Large intestine (tissue), 3 donors: ENCODE data around the gene CHMP6. TPM values are rescaled to one million over a fixed set of nuclear protein-coding genes. Genes with fewer than 3 reads are reported as not detected.

Experiments used
- DNase-seq, 2 donors: peaks; one replicate each; pipeline versions ENCODE4 v3.0.0 to v3.0.0-alpha.2; 2013
- H3K27ac ChIP-seq: one replicate; pipeline ENCODE4 v1.5.1; 2013; ENCODE audit warnings: low read length
- H3K27me3 ChIP-seq: 2 replicates; pipeline ENCODE4 v1.6.1; 2013; ENCODE audit warnings: low read length; ENCODE audit not compliant: control insufficient read depth, insufficient read depth
- H3K36me3 ChIP-seq: 2 replicates; pipeline ENCODE4 v1.6.1; 2013; ENCODE audit warnings: low read length; ENCODE audit not compliant: control insufficient read depth, insufficient read depth
- H3K4me1 ChIP-seq: one replicate; pipeline ENCODE4 v1.6.1; 2013; ENCODE audit warnings: low read length; ENCODE audit not compliant: control insufficient read depth, insufficient read depth
- H3K4me3 ChIP-seq: one replicate; pipeline ENCODE4 v1.5.1; 2013; ENCODE audit warnings: low read length
- H3K9me3 ChIP-seq: one replicate; pipeline ENCODE4 v1.6.1; 2013; ENCODE audit warnings: mild to moderate bottlenecking, low read depth, low read length, moderate library complexity; ENCODE audit not compliant: control insufficient read depth
- WGBS: methylation state at CpG from one replicate; pipeline ENCODE4 v1.1.5; 2013; ENCODE audit warnings: low lambda C conversion rate; ENCODE audit not compliant: insufficient coverage; 5-methylcytosine and 5-hydroxymethylcytosine counted together
- polyA plus RNA-seq: library from polyadenylated mRNA; unstranded; fragments of 120-200 nt; gene quantifications from one replicate; pipeline ENCODE4 v1.2.1, GENCODE V29; 2013

The CHMP6 gene
- polyA plus RNA-seq, 1 donor: 20.4 TPM

GRCh38 chr17:80964544-80964856 lies 27.1 kb upstream of the CHMP6 start:
- H3K4me3 ChIP-seq: no peak overlapping the region
- peaks cover 27% of the 10 kb centered on the region for H3K36me3 ChIP-seq
- no CpG with 5 or more reads among the region's 14 CpGs for WGBS
- no peak for DNase-seq
- no peak overlapping the region for H3K27ac ChIP-seq
- H3K9me3 ChIP-seq: peaks cover 4% of the 10 kb centered on the region
- no peaks in the 10 kb centered on the region for H3K27me3 ChIP-seq
- H3K4me1 ChIP-seq: peaks cover 8% of the 10 kb centered on the region

- H3K4me1 ChIP-seq: peaks cover 8% of the 10 kb centered on the region
- no peak overlapping the region for H3K27ac ChIP-seq
- no peaks in the 10 kb centered on the region for H3K27me3 ChIP-seq
- H3K9me3 ChIP-seq: peaks cover 4% of the 10 kb centered on the region
- WGBS: no CpG with 5 or more reads among the region's 36 CpGs
- H3K36me3 ChIP-seq: peaks cover 27% of the 10 kb centered on the region
- no peak overlapping the region for H3K4me3 ChIP-seq
- no peak for DNase-seq
Measured at GRCh38 chr17:80964859-80965580, 26.6 kb upstream of the CHMP6 start.

DNA sequence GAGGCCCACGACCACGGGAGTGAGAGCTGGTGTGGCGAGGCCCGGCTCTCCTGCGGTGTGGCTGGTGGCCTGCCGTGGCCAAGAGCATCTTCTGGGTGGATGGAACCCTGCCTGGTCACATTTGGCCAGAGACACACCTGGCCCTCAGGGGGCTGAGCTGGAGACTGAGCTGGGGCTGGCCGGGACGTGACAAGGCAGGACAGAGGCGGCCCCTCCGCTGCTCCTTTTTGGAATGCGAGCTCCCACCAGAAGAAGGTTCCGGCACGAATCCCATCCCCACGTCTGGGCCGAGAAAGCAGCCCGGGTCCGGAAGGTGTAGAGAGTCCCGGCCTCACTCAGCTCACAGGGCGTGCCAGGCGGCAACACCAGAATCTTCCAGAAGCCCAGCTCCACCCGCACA lies 26.0 kb upstream of the CHMP6 start:
- H3K4me1 ChIP-seq: peaks cover 8% of the 10 kb centered on the region

DNA sequence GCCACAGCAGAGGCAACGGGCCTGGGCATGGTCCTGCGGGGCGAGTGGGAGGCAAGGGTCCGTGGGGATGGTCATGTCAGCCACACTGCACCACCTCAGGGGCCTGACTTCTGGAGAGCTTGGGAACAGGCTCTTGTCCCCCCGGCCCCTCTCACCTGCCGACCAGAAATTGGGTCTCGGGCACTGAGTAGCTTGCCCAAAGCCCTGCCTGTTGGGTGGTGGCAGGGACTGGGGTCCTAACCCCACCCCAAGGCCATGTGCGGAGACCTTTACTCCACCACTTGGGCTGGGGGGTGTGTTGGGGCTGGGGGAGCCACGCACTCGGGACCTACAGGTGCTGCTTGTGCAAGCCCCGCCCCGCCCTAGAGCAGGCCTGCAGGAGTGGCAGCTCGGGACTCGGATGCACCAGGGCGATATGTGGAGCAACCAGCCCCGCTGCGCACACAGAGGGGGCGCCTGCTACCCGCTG lies 24.2 kb upstream of the CHMP6 start:
- Histone ChIP-seq H3K27ac (no peak overlapping the region), H3K27me3 (peaks cover 17% of the 10 kb centered on the region), H3K36me3 (peaks cover 16% of the 10 kb centered on the region), H3K4me1 (peaks cover 8% of the 10 kb centered on the region), H3K4me3 (no peak overlapping the region), H3K9me3 (peaks cover 4% of the 10 kb centered on the region)
- DNase-seq: no peak
- no CpG with 5 or more reads among the region's 19 CpGs for whole genome bisulfite sequencing

More for the DNA sequence above, 26.0 kb upstream of the CHMP6 start:
- Histone ChIP-seq H3K9me3 (peaks cover 4% of the 10 kb centered on the region), H3K27ac (no peak overlapping the region), H3K36me3 (peaks cover 22% of the 10 kb centered on the region), H3K27me3 (peaks cover 4% of the 10 kb centered on the region), H3K4me3 (no peak overlapping the region)
- DNase-seq: no peak
- WGBS: no CpG with 5 or more reads among the region's 21 CpGs

GRCh38 chr17:80968602-80969029 lies 23.0 kb upstream of the CHMP6 start:
- Histone ChIP-seq H3K36me3 (peaks cover 13% of the 10 kb centered on the region), H3K27me3 (peaks cover 17% of the 10 kb centered on the region), H3K9me3 (peaks cover 4% of the 10 kb centered on the region), H3K27ac (no peak overlapping the region), H3K4me3 (no peak overlapping the region), H3K4me1 (peaks cover 8% of the 10 kb centered on the region)
- DNase-seq: no peak
- WGBS: no CpG with 5 or more reads among the region's 17 CpGs

DNA sequence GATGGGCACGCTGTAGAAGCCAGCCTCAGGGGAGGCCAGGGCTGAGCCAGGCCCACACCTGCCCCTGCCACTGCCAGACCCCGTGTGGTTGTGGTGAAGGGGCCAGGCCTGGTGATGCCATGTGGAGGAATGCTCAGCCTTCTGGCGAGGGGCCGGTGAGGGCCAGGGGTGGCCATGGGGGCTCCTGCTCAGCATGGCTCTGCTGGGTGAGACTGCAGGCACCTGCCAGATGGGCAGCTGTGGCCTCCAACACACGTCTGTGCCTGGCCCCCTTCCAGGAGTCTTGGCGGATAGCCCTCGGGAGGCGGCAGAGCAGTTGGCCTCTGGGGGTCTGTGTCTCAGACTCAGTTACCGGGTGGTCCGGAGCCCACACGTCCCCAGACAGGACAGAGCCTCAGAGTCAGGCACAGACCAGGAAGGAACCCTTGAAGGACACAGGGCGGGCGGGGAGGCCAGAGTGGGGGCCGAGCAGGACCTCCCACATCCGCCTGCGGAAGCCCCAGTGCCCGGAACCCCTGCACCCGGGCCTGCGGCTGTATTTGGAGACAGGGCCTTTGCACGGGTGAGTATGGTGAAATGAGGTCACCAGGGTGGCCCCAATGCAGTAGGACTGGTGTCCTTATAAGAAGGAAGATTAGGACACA lies 22.5 kb upstream of the CHMP6 start:
- peaks cover 4% of the 10 kb centered on the region for H3K9me3 ChIP-seq
- WGBS: no CpG with 5 or more reads among the region's 20 CpGs
- H3K27ac ChIP-seq: no peak overlapping the region
- H3K4me3 ChIP-seq: no peak overlapping the region
- DNase-seq: no peak
- peaks cover 19% of the 10 kb centered on the region for H3K27me3 ChIP-seq
- H3K36me3 ChIP-seq: peaks cover 13% of the 10 kb centered on the region
- H3K4me1 ChIP-seq: peaks cover 8% of the 10 kb centered on the region

DNA sequence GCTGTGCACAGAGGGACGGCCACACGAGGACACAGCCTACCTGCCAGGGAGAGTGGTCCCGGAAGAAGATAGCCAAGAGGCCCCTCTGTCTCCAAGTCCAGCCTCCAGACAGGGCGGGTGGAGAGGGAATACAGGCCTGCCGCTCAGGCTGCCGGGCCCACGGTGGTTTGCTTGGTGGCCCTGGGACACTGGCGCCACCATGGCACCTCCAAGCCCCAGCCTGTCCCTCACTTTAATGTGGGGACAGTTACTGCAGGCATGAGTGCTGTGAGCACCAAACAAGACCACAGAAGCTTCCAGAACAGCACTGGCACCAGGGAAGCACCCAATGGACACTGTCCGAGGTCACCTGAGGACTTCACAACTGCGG lies 22.0 kb upstream of the CHMP6 start:
- DNase-seq: no peak
- H3K9me3 ChIP-seq: peaks cover 4% of the 10 kb centered on the region
- peaks cover 8% of the 10 kb centered on the region for H3K4me1 ChIP-seq
- H3K27ac ChIP-seq: no peak overlapping the region
- H3K36me3 ChIP-seq: peaks cover 9% of the 10 kb centered on the region
- H3K4me3 ChIP-seq: no peak overlapping the region
- H3K27me3 ChIP-seq: peaks cover 19% of the 10 kb centered on the region
- WGBS: no CpG with 5 or more reads among the region's 10 CpGs

DNA sequence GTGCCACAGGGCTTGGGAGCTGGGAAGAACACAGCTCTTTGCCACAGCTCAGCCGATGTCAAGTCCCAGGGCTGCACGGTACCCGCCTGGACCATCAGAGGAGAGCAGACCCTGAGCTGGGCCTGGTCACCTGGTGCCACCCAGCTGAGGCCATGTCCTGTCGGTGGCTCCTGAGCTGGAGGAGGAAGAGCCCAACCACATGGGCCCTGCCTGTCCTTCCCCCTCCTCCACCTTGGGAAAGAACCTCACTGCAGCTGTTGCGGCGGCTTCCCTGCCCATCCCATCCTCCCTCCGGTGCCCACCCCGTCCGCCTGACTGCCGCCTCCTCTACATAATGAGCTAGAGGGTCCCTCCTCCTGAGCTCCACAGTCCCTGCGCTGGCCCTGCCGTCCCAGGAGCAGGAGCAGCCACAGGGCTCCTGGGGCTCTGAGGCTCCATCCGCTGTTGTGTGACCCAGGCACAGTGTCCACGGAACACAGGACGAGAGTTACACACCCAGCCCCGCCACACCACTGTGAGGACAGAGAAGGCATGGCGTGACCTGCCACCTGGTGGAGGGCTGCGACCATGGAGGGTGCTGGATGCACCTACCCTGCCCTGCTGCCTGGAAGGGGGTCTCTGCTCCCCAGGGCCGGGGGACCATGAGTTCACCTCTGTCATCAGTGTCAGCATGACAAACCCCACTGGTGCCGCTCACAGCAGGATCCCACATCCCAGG lies 21.4 kb upstream of the CHMP6 start:
- H3K27me3 ChIP-seq: peaks cover 19% of the 10 kb centered on the region
- no peak for DNase-seq
- no CpG with 5 or more reads among the region's 20 CpGs for WGBS
- peaks cover 8% of the 10 kb centered on the region for H3K4me1 ChIP-seq
- H3K9me3 ChIP-seq: peaks cover 4% of the 10 kb centered on the region
- no peak overlapping the region for H3K4me3 ChIP-seq
- H3K36me3 ChIP-seq: peaks cover 4% of the 10 kb centered on the region
- H3K27ac ChIP-seq: no peak overlapping the region

GRCh38 chr17:80970762-80971703 lies 20.6 kb upstream of the CHMP6 start:
- H3K4me3 ChIP-seq: no peak overlapping the region
- DNase-seq: no peak
- WGBS: no CpG with 5 or more reads among the region's 26 CpGs
- H3K27me3 ChIP-seq: peaks cover 19% of the 10 kb centered on the region
- H3K4me1 ChIP-seq: peaks cover 8% of the 10 kb centered on the region
- peaks cover 4% of the 10 kb centered on the region for H3K9me3 ChIP-seq
- no peak overlapping the region for H3K27ac ChIP-seq
- no peaks in the 10 kb centered on the region for H3K36me3 ChIP-seq
